OCI-LY1 (cell line): Measurements from ENCODE around the gene C12orf75.

Experiments used
- H2AFZ ChIP-seq: fragments of 200-600 bp; sonication (generic), shearing (Covaris generic); 2 replicates; pipeline ENCODE4 v1.6.0; 2014; ENCODE audit warnings: antibody characterized with exemption, mild to moderate bottlenecking, low read length
- H3F3A ChIP-seq: fragments of 200-600 bp; sonication (generic), shearing (Covaris generic); 2 replicates; pipeline ENCODE4 v1.6.0; 2014; ENCODE audit warnings: mild to moderate bottlenecking, antibody characterized with exemption, low read length, moderate library complexity; ENCODE audit not compliant: insufficient read depth
- H3K27ac ChIP-seq: fragments of 200-600 bp; sonication (generic); 2 replicates; pipeline ENCODE4 v1.5.1; 2014; ENCODE audit warnings: low read length, mixed run types, mild to moderate bottlenecking, low read depth; ENCODE audit not compliant: poor library complexity, severe bottlenecking
- H3K27me3 ChIP-seq: fragments of 200-600 bp; sonication (generic); 2 replicates; pipeline ENCODE4 v1.6.0; 2014; ENCODE audit warnings: antibody characterized with exemption, mild to moderate bottlenecking, low read length, moderate library complexity; ENCODE audit not compliant: insufficient read depth
- H3K36me3 ChIP-seq: fragments of 200-600 bp; sonication (generic); 2 replicates; pipeline ENCODE4 v1.6.1; 2014; ENCODE audit warnings: mild to moderate bottlenecking, antibody characterized with exemption, low read length, moderate library complexity, mixed read lengths; ENCODE audit not compliant: insufficient read depth
- H3K4me1 ChIP-seq: fragments of 200-600 bp; sonication (generic); 2 replicates; pipeline ENCODE4 v1.5.1; 2014; ENCODE audit warnings: mild to moderate bottlenecking, low read length, moderate library complexity; ENCODE audit not compliant: insufficient read depth, severe bottlenecking
- H3K4me2 ChIP-seq: fragments of 200-600 bp; sonication (generic), shearing (Covaris generic); 2 replicates; pipeline ENCODE4 v1.6.1; 2014; ENCODE audit warnings: low read length
- H3K4me3 ChIP-seq: fragments of 200-600 bp; sonication (generic); 2 replicates; pipeline ENCODE4 v1.5.1; 2014; ENCODE audit warnings: low read length, low read depth, mild to moderate bottlenecking, mixed read lengths; ENCODE audit not compliant: poor library complexity, severe bottlenecking
- H3K79me2 ChIP-seq: fragments of 200-600 bp; shearing (Covaris generic); 2 replicates; pipeline ENCODE4 v1.6.1; 2016; ENCODE audit warnings: mixed run types, low read length, mixed read lengths; ENCODE audit not compliant: insufficient read depth
- H3K9ac ChIP-seq: fragments of 200-600 bp; sonication (generic), shearing (Covaris generic); 2 replicates; pipeline ENCODE4 v1.6.1; 2014; ENCODE audit warnings: mild to moderate bottlenecking, low read length, mixed read lengths
- H3K9me2 ChIP-seq: fragments of 200-600 bp; sonication (generic), shearing (Covaris generic); 2 replicates; pipeline ENCODE4 v1.6.1; 2014; ENCODE audit warnings: low read depth, mild to moderate bottlenecking, low read length, mixed read lengths
- H3K9me3 ChIP-seq: fragments of 200-600 bp; shearing (Covaris generic); 2 replicates; pipeline ENCODE4 v1.6.1; 2014; ENCODE audit warnings: low read length, mixed read lengths
- H4K20me1 ChIP-seq: fragments of 200-600 bp; sonication (generic), shearing (Covaris generic); 2 replicates; pipeline ENCODE4 v1.6.0; 2016; ENCODE audit warnings: mild to moderate bottlenecking, low read length; ENCODE audit not compliant: insufficient read depth
- EZH2 ChIP-seq: fragments of 200-600 bp; sonication (generic), shearing (Covaris generic); IDR thresholded peaks from 2 replicates; pipeline ENCODE4 v1.8.0; 2017; ENCODE audit warnings: borderline replicate concordance, mixed run types, mild to moderate bottlenecking, antibody characterized with exemption, low read length, moderate library complexity, mixed read lengths
- TF ChIP-seq, protein P1 (sequence below): fragments of 200-600 bp; sonication (generic), shearing (Covaris generic); IDR thresholded peaks from 2 replicates; pipeline ENCODE4 v1.5.1; 2017; ENCODE audit warnings: mild to moderate bottlenecking, antibody characterized with exemption, low read length, moderate library complexity, mixed read lengths

The C12orf75 gene

GRCh38 chr12:105342464-105342863 is 12.0 kb downstream of the C12orf75 start:
- TF ChIP-seq, protein P1, sequence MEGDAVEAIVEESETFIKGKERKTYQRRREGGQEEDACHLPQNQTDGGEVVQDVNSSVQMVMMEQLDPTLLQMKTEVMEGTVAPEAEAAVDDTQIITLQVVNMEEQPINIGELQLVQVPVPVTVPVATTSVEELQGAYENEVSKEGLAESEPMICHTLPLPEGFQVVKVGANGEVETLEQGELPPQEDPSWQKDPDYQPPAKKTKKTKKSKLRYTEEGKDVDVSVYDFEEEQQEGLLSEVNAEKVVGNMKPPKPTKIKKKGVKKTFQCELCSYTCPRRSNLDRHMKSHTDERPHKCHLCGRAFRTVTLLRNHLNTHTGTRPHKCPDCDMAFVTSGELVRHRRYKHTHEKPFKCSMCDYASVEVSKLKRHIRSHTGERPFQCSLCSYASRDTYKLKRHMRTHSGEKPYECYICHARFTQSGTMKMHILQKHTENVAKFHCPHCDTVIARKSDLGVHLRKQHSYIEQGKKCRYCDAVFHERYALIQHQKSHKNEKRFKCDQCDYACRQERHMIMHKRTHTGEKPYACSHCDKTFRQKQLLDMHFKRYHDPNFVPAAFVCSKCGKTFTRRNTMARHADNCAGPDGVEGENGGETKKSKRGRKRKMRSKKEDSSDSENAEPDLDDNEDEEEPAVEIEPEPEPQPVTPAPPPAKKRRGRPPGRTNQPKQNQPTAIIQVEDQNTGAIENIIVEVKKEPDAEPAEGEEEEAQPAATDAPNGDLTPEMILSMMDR: no peak
- no peak for TF ChIP-seq EZH2
- Histone ChIP-seq H3F3A (no peaks in the 10 kb centered on the region), H4K20me1 (no peaks in the 10 kb centered on the region), H3K4me1 (no peaks in the 10 kb centered on the region), H2AFZ (no peak overlapping the region), H3K36me3 (no peaks in the 10 kb centered on the region; the same call in 1 of the 2 replicates), H3K27ac (no peak overlapping the region), H3K4me3 (no peak overlapping the region), H3K9ac (no peak overlapping the region), H3K4me2 (no peak overlapping the region), H3K9me3 (no peaks in the 10 kb centered on the region), H3K9me2 (no peaks in the 10 kb centered on the region), H3K79me2 (no peaks in the 10 kb centered on the region), H3K27me3 (no peaks in the 10 kb centered on the region)

GRCh38 chr12:105343836-105344235 is 13.3 kb downstream of the C12orf75 start:
- Histone ChIP-seq H3K9ac (no peak overlapping the region), H3K27me3 (no peaks in the 10 kb centered on the region), H3K9me2 (no peaks in the 10 kb centered on the region), H3F3A (no peaks in the 10 kb centered on the region), H3K4me2 (no peak overlapping the region), H3K9me3 (no peaks in the 10 kb centered on the region), H2AFZ (no peak overlapping the region), H3K36me3 (no peaks in the 10 kb centered on the region; the same call in 1 of the 2 replicates), H3K27ac (no peak overlapping the region), H3K79me2 (no peaks in the 10 kb centered on the region), H4K20me1 (no peaks in the 10 kb centered on the region), H3K4me1 (no peaks in the 10 kb centered on the region), H3K4me3 (no peak overlapping the region)
- TF ChIP-seq, protein P1: no peak
- TF ChIP-seq EZH2: no peak

DNA sequence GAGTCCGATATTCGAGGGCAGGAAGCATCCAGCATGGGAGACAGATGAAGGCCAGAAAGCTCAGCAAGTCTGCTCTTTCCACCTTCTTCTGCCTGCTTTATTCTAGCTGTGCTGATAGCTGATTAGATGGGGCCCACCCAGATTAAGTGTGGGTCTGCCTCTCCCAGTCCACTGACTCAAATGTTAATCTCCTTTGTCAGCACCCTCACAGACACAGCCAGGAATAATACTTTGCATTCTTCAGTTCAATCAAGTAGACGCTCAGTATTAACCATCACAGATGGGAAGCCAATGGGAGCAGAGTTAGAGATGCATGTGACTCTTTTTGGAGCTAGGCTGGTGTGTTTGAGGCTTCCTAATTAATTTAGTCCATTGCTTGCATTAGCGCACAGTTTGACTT is 17.0 kb downstream of the C12orf75 start:
- H3K27ac ChIP-seq: no peak overlapping the region
- no peak overlapping the region for H2AFZ ChIP-seq
- no peaks in the 10 kb centered on the region for H3K9me2 ChIP-seq
- H3K4me3 ChIP-seq: no peak overlapping the region
- H3K27me3 ChIP-seq: no peaks in the 10 kb centered on the region
- H3K36me3 ChIP-seq: no peaks in the 10 kb centered on the region
- H3K4me2 ChIP-seq: no peak overlapping the region
- H3K79me2 ChIP-seq: no peaks in the 10 kb centered on the region
- no peak for TF ChIP-seq EZH2
- TF ChIP-seq, protein P1: no peak
- H3K9ac ChIP-seq: no peak overlapping the region
- no peaks in the 10 kb centered on the region for H4K20me1 ChIP-seq
- no peaks in the 10 kb centered on the region for H3K9me3 ChIP-seq
- H3F3A ChIP-seq: no peaks in the 10 kb centered on the region
- peaks cover 9% of the 10 kb centered on the region for H3K4me1 ChIP-seq
